HL-60/S4 (cell line): Measurements from ENCODE around the gene WDR64.

Experiments
- in situ Hi-C: fragments of 300-500 bp; cut with MboI; formaldehyde crosslinking; loops from 2 replicates; pipeline ENCODE4 v1.14.3; 2022; ENCODE audit warnings: low sequenced_read_pairs

The WDR64 gene

DNA sequence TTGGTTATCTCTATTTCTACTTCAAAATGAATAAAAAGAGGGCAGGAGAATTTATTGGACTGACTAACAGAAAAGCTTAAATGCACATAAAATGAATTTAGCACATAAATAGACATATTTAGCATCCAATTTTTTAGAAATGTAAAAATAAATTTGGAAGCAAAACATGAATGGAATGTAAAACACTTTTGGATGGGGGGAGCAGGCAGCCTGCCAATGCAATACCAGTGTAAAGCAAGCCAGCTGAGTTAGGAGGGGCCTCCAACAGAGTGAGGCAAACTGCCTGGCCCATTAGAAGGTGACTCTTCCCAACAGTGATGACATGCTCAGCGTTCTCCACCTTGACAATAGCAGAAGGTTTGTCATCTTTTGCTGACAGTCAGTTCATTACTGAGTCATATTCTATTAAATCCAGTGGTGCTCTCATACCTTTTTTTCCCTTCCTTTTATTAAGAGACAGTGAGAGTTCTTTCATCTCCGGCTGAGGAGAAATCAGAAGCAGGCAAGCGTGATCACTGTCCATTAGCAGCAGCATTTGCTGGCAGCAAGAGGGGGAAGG, 176.5 kb downstream of the WDR64 start:
- in situ Hi-C loops, result no loop called here

- in situ Hi-C loops, result no loop called here
Measured at GRCh38 chr1:241829468-241829867, 177.4 kb downstream of the WDR64 start.

GRCh38 chr1:241834733-241835377, 182.8 kb downstream of the WDR64 start:
- in situ Hi-C loops, result no loop called here

GRCh38 chr1:241836941-241837340, 184.9 kb downstream of the WDR64 start:
- in situ Hi-C loops, result no loop called here

DNA sequence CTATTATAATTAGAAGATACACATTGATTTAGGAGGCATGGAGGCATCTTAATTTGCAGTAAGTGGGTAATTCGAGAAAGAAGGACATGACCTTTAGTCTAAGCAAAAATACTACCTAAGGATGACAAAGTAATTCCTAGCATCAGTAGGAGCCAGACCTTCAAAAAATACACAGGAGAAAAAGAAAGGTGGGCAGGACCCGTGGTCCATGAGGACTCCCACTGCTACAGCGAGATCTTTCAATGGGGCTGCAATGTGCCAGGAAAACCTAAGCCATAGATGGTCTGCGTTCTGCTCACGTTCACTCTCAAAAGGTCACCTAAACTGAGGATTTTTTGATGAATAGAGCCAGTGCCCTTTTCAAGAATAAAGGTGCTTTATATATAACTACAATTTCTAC, 185.3 kb downstream of the WDR64 start:
- in situ Hi-C loops, result no loop called here

- in situ Hi-C loops, result no loop called here
Measured at GRCh38 chr1:241837901-241838300, 185.8 kb downstream of the WDR64 start.

- in situ Hi-C loops, result no loop called here
Measured at GRCh38 chr1:241838897-241839296, 186.8 kb downstream of the WDR64 start.

DNA sequence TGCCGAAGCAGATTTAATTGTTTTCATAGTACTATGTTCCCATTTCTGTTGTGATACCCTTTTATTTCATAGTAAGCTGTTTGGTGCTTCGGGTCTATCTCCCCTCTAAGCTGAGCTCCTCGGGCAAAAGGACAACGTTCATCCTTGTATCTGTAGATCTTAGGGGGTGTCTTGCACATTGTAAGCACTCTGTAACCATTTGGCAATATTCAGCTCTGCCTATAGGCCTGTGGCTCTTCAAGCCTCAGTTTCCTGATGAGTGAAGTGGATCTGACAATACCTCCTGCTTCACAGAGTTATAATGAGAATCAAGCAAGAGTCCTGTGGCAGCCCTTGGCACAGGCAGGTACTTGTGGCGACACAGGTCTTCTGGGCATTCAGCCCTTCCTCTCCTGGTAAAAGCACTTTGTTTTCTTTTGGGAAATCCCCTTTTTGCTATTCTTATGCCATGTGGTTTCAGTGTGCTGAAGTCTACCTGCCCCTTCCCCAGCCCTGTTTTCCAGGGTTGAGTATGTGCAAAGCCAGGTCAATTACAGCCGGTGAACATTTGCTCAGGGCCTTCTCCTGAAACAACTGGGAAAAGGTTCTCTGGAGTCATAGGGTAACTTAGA, 187.4 kb downstream of the WDR64 start:
- in situ Hi-C loops, result no loop called here

GRCh38 chr1:241840164-241840563, 188.1 kb downstream of the WDR64 start:
- in situ Hi-C loops, result no loop called here

DNA sequence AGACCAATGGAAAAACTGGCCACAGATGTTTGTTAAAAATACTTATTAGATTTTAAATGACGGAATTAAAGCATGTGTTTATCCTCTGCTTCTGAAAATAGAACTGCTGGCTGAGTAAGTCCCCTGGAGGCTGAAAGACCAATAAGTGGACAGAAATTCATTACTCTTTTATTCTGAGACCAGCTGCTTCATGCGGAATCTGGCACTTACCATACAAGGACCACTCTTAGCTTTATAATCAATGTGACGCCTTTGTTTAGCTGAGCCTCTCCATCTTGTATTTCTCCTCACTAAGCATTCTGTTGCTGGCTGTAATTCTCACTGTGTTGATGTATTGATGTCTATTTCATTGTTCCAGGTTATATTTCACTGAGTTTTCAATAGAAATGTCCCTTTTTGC, 189.6 kb downstream of the WDR64 start:
- in situ Hi-C loops, result no loop called here

- in situ Hi-C loops, result no loop called here
Measured at GRCh38 chr1:241842565-241842964, 190.5 kb downstream of the WDR64 start.

DNA sequence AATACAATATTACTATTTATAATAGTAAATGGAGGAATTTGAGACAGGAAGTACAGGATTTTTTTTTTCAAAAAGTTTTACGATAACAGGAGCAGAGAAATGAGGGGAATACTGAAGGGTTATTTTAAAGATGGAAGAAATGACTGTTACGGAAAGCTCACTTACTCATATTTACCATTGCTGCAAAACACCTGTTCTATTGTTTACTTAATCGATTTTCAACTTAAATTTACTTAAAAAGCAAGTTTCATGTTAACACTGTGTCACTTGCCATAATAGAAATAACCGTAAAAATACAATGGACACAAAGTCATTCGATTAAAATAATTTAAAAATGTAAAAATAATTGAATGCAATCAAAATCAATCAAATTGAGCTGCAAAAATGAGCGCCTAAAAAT, 192.5 kb downstream of the WDR64 start:
- in situ Hi-C loops, result no loop called here

- in situ Hi-C loops, result no loop called here
Measured at GRCh38 chr1:241846375-241846774, 194.3 kb downstream of the WDR64 start.

GRCh38 chr1:241846862-241847539, 194.9 kb downstream of the WDR64 start:
- in situ Hi-C loops, result no loop called here

DNA sequence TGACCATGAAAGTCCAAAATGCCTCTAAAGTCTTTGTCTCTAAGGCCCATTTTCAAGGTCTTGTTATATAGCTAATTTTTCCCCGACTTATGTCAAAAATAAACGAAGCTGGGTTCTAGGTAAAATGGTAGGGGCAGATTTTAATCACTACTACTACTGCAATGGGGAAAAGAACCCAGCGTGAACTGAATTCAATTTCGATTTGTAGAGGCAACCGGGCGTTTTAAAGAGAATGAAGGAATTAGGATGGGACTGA, 195.4 kb downstream of the WDR64 start:
- in situ Hi-C loops, result no loop called here

DNA sequence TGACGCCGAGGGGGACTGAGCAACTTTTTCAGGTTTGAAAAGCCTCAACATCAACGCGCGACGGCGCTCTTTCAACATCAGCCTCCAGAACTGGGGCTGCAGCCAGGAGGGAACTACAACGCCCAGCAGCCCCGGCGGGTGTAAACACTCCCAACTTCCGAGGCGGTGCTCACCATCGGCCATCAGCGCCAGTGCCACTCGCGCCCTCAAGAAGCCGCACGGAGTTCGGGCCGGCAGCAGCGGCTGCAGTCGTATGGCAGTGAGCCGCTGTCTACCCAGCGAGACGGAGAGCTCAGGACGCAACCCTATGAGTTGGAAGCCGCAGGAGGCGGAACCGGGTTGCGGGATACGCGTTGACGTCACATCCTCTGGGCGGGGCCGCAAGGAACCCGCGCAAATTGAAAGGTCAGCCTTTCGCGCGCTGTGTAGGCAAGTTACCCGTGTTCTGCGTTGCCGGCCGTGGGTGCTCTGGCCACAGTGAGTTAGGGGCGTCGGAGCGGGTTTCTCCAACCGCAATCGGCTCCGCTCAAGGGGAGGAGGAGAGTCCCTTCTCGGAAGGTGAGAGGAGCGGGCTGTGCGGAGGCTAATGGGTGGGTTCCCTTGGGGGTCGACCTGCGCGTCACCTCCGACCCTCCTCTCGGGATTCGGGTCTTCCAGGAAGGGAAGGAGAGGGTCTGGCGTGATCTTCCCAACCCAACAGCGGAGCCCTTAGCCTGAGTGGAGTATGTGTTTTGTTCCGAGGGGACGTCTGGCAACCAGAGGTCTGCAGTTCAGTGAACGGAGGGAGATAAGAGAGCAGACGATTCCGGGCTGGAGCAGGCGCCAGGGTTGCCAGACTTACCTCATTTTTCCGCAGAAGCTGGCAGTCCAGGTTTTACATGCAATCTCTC, 196.0 kb downstream of the WDR64 start, which contains the start of gene EXO1:
Gene EXO1 (plus strand): TSS at position 409 of the 890 bp plus-strand sequence. CDS start 2,222 bp downstream, outside the sequence.
- in situ Hi-C loops, result no loop called here

- in situ Hi-C loops, result no loop called here
Measured at GRCh38 chr1:241848686-241849344, 196.7 kb downstream of the WDR64 start.

GRCh38 chr1:241849345-241849695, 197.2 kb downstream of the WDR64 start:
- in situ Hi-C loops, result no loop called here
